ENCODE measurements around the gene DLG2.

DNA sequence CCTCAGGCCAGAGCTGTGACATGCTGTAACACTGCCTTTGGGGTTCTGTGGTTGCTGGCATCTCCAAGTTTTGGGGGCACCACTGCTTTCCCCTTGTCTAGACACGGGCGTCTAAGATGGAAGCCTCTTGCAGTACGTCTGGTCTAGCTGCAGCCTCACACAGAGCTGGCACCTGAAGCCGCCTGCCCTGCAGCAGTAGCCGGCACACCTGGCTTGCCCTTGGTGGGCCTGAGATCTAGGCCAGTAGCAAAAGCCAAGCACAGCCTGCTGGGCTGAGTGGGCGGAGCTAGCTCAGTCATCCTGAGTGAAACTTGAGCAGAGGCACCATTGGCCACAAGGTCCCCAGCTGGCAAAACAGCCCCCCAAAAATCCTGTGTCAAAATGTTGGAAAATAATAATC lies 154.2 kb downstream of the DLG2 start:
- no peak for TF ChIP-seq RAD21 (IDR thresholded peaks at IDR 0.05 in 1 of 2, conservative IDR thresholded peaks at IDR 0.05 in 1 of 2; ENCODE audit: low read depth in 2 of 2, low read length in 2 of 2)
- TF ChIP-seq, protein P1, sequence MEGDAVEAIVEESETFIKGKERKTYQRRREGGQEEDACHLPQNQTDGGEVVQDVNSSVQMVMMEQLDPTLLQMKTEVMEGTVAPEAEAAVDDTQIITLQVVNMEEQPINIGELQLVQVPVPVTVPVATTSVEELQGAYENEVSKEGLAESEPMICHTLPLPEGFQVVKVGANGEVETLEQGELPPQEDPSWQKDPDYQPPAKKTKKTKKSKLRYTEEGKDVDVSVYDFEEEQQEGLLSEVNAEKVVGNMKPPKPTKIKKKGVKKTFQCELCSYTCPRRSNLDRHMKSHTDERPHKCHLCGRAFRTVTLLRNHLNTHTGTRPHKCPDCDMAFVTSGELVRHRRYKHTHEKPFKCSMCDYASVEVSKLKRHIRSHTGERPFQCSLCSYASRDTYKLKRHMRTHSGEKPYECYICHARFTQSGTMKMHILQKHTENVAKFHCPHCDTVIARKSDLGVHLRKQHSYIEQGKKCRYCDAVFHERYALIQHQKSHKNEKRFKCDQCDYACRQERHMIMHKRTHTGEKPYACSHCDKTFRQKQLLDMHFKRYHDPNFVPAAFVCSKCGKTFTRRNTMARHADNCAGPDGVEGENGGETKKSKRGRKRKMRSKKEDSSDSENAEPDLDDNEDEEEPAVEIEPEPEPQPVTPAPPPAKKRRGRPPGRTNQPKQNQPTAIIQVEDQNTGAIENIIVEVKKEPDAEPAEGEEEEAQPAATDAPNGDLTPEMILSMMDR (IDR thresholded peaks at IDR 0.05; ENCODE audit: control extremely low read depth in 1 of 3, insufficient read depth in 1 of 3, low read depth in 1 of 3, low read length in 3 of 3): no peak
- no peak for TF ChIP-seq SUZ12 (IDR thresholded peaks at IDR 0.05; ENCODE audit: low read length)
- TF ChIP-seq EP300 (IDR thresholded peaks at IDR 0.05; ENCODE audit: borderline replicate concordance in 1 of 2, low read depth in 2 of 2, low read length in 2 of 2): no peak
- TF ChIP-seq, protein P2, sequence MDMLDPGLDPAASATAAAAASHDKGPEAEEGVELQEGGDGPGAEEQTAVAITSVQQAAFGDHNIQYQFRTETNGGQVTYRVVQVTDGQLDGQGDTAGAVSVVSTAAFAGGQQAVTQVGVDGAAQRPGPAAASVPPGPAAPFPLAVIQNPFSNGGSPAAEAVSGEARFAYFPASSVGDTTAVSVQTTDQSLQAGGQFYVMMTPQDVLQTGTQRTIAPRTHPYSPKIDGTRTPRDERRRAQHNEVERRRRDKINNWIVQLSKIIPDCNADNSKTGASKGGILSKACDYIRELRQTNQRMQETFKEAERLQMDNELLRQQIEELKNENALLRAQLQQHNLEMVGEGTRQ (IDR thresholded peaks at IDR 0.05; ENCODE audit: low read length): no peak
- TF ChIP-seq POLR2AphosphoS5 (IDR thresholded peaks at IDR 0.05; ENCODE audit: low read depth, low read length): no peak
- no peak for TF ChIP-seq EZH2 (IDR thresholded peaks at IDR 0.05; ENCODE audit: low read depth, low read length, severe bottlenecking)
- TF ChIP-seq JUN (IDR thresholded peaks at IDR 0.05; ENCODE audit: low read depth, low read length): no peak
- no peak for TF ChIP-seq HDAC2 (IDR thresholded peaks at IDR 0.05; ENCODE audit: borderline replicate concordance in 1 of 2, low read depth in 2 of 2, low read length in 2 of 2)
- TF ChIP-seq CBX8 (IDR thresholded peaks at IDR 0.05; ENCODE audit: borderline replicate concordance, low read depth, low read length): no peak
- TF ChIP-seq TEAD4 (IDR thresholded peaks at IDR 0.05; ENCODE audit: low read depth, low read length): no peak
